HG03196 (cell line): ENCODE measurements around the gene PRKG1.

Experiments
- ATAC-seq: cut with Tn5 transposase; IDR thresholded peaks from one replicate; pipeline ENCODE4 v1.9.1; 2021; ENCODE audit not compliant: unreplicated experiment

Gene PRKG1

GRCh38 chr10:52268790-52269189 lies 1194.5 kb downstream of the PRKG1 start:
- no peak for ATAC-seq

GRCh38 chr10:52269233-52269632 lies 1194.9 kb downstream of the PRKG1 start:
- ATAC-seq: no peak

- ATAC-seq: no peak
Measured at GRCh38 chr10:52276163-52276562, 1201.9 kb downstream of the PRKG1 start.

GRCh38 chr10:52276986-52277385 lies 1202.7 kb downstream of the PRKG1 start:
- no peak for ATAC-seq

GRCh38 chr10:52279546-52279945 lies 1205.3 kb downstream of the PRKG1 start:
- ATAC-seq: no peak

- no peak for ATAC-seq
Measured at GRCh38 chr10:52280051-52280450, 1205.8 kb downstream of the PRKG1 start.

GRCh38 chr10:52283174-52283573 lies 1208.9 kb downstream of the PRKG1 start:
- no peak for ATAC-seq

- peak; percentile 55 for ATAC-seq
Measured at GRCh38 chr10:52284416-52285013, 1210.2 kb downstream of the PRKG1 start.

GRCh38 chr10:52287866-52288265 lies 1213.6 kb downstream of the PRKG1 start:
- no peak for ATAC-seq

GRCh38 chr10:52297747-52298146 lies 1223.5 kb downstream of the PRKG1 start:
- ATAC-seq: no peak

- no peak for ATAC-seq
Measured at GRCh38 chr10:52300599-52301277, 1226.5 kb downstream of the PRKG1 start.

- ATAC-seq: peak; percentile 84
Measured at GRCh38 chr10:52308251-52309031, 1234.2 kb downstream of the PRKG1 start.

GRCh38 chr10:52312942-52313255 lies 1238.6 kb downstream of the PRKG1 start:
- ATAC-seq: no peak

- ATAC-seq: no peak
Measured at GRCh38 chr10:52313256-52313932, 1239.1 kb downstream of the PRKG1 start.

- no peak for ATAC-seq
Measured at GRCh38 chr10:52313933-52314821, 1239.9 kb downstream of the PRKG1 start, which contains the start of gene DKK1. Gene DKK1, plus strand, starts transcription at chr10:52314281. Its CDS starts 154 bp downstream, at chr10:52314435.

GRCh38 chr10:52314822-52315552 lies 1240.7 kb downstream of the PRKG1 start:
- ATAC-seq: no peak

GRCh38 chr10:52316001-52316400 lies 1241.7 kb downstream of the PRKG1 start:
- ATAC-seq: no peak

GRCh38 chr10:52316500-52316899 lies 1242.2 kb downstream of the PRKG1 start:
- no peak for ATAC-seq

- ATAC-seq: no peak
Measured at GRCh38 chr10:52318136-52318701, 1243.9 kb downstream of the PRKG1 start.
